Activated T-cell treated with anti-CD3 and anti-CD28 coated beads, Interleukin-2, amount 50 U/mL, for 4 hours (primary cell): Measurements from ENCODE around the gene SLAMF8. TPM values are rescaled to one million over a fixed set of nuclear protein-coding genes. Genes with fewer than 3 reads are reported as not detected.

Source experiments
- ATAC-seq, 2 donors: fragments of 200-7000 bp; cut with Tn5 transposase; one replicate each; pipeline ENCODE4 v1.10.0; 2021
- DNase-seq: peaks from one replicate; pipeline ENCODE4 v3.0.0-alpha.2; 2020
- H3K27me3 Mint-ChIP-seq: one replicate; pipeline ENCODE4 v1.8.0; 2021; ENCODE audit warnings: low read depth, mixed read lengths
- H3K36me3 Mint-ChIP-seq: one replicate; pipeline ENCODE4 v1.8.0; 2022; ENCODE audit warnings: mixed read lengths; ENCODE audit not compliant: insufficient read depth
- H3K4me1 Mint-ChIP-seq: one replicate; pipeline ENCODE4 v1.8.0; 2021; ENCODE audit warnings: low read depth, mixed read lengths
- H3K4me3 Mint-ChIP-seq: one replicate; pipeline ENCODE4 v1.8.0; 2021; ENCODE audit warnings: mild to moderate bottlenecking, moderate library complexity, mixed read lengths
- H3K9me3 Mint-ChIP-seq: one replicate; pipeline ENCODE4 v1.8.0; 2021; ENCODE audit warnings: mixed read lengths
- total RNA-seq, 3 donors: library from RNA; stranded (reverse); gene quantifications; one replicate each; pipeline ENCODE4 v1.2.1, GENCODE V29; 2021

Gene SLAMF8
- total RNA-seq, 3 donors from 2014 or later, result 0.98 to 1.3 (median 1.2) TPM

DNA sequence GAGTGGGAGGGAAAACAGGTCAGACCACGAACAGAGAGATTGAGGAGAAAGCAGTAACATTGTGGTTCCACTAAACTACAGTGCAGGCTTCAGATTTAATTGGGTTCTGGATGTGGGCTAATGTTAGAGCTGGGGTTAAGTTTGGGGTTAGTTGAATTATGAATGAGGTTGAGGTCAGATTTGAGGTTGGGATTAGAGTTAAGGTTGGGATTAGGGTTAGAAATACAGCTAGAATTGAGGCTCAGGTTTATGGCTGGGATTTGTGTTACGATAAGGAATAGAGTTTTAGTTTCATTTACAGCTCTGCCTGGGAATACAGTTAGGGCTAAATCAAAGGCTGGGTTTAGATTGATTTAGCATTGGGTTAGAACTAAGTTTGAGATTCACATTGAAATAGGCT lies 37.6 kb downstream of the SLAMF8 start:
- Mint-ChIP-seq H3K36me3 (no peaks in the 10 kb centered on the region), H3K4me1 (peaks cover 11% of the 10 kb centered on the region), H3K4me3 (no peak overlapping the region), H3K9me3 (no peaks in the 10 kb centered on the region), H3K27me3 (no peaks in the 10 kb centered on the region)
- no peak for DNase-seq
- no peak for ATAC-seq

DNA sequence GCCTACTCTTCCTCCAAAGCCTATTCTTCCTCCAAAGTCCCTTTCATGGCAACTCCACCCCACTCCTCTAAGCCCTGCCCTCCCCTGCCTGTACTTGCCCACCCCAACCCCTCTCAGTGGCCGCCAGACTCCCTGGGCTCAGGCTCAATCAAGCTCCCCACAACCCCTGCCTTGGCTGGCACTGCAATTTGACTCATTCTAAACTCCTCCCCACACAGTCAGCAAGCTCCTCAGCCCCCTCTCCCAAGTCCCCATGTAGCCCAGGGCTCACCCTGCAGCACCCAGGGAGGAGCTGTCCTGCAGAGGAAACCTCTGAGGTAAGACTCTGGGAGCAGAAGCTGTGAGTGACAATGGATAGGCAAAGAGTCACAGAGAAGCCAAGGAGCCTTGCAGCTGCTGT lies 39.4 kb downstream of the SLAMF8 start:
- Mint-ChIP-seq H3K36me3 (no peaks in the 10 kb centered on the region), H3K9me3 (no peaks in the 10 kb centered on the region), H3K4me3 (no peak overlapping the region), H3K4me1 (peaks cover 11% of the 10 kb centered on the region), H3K27me3 (no peaks in the 10 kb centered on the region)
- ATAC-seq (no peak), DNase-seq (no peak)

DNA sequence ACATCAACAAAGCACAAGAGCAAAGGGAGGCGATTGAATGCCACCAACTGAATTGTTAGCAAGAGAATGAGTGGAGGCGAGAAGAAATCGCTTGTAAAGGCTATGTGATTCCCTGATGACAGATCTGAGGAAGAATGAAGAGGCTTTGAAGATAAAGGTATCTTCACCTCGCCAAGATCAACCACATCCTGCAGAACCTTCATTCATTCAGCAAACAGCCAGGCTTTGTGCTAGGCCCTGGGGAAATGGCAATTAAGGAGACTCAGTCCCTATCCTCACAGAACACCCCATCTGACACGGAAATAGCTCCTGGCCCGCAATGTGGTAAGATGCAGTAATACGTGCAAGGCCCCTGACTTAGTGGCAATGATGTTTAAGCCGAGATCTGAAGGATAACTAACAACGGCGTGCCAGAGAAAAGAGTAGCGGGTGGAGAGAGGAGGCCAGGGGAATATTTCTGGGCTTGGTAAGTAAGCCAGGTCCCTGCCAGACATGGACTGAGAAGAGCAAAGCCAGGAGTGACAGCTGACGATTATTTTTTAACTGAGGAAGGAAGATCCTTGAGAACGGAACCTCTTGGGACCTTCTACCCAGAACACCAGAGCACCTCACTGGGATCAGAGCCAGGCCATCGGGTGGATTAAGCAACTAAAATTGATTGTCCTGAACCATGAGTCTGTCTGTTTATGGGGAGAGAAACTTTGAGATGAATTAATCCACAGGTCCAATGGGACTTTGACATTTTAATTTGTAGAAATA lies 40.4 kb downstream of the SLAMF8 start:
- DNase-seq (no peak), ATAC-seq (no peak)
- peaks cover 11% of the 10 kb centered on the region for H3K4me1 Mint-ChIP-seq
- H3K36me3 Mint-ChIP-seq, result peaks cover 3% of the 10 kb centered on the region
- H3K27me3 Mint-ChIP-seq, result no peaks in the 10 kb centered on the region
- H3K9me3 Mint-ChIP-seq, result no peaks in the 10 kb centered on the region
- no peak overlapping the region for H3K4me3 Mint-ChIP-seq

DNA sequence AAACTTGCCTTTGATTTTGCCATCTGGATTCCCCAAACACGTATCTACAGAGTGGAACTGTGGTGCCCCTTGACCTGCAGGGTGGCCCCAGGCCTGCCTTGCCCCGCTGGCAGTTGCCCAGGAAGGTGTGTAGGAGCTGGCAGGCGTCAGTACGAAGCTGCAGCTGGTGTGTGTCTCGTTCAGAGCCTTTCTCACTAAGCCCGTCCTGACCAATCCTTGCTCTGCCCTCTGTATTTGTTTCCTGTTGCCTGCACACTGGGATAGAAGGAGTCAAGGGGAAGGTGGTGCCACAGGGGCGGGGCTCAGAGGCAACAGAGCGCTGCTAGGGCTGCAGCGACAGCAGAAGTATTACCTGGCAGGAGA lies 41.0 kb downstream of the SLAMF8 start:
- H3K4me3 Mint-ChIP-seq, result no peak overlapping the region
- H3K9me3 Mint-ChIP-seq, result no peaks in the 10 kb centered on the region
- H3K36me3 Mint-ChIP-seq, result peaks cover 3% of the 10 kb centered on the region
- H3K27me3 Mint-ChIP-seq, result no peaks in the 10 kb centered on the region
- peaks cover 11% of the 10 kb centered on the region for H3K4me1 Mint-ChIP-seq
- no peak for ATAC-seq
- DNase-seq, result no peak

DNA sequence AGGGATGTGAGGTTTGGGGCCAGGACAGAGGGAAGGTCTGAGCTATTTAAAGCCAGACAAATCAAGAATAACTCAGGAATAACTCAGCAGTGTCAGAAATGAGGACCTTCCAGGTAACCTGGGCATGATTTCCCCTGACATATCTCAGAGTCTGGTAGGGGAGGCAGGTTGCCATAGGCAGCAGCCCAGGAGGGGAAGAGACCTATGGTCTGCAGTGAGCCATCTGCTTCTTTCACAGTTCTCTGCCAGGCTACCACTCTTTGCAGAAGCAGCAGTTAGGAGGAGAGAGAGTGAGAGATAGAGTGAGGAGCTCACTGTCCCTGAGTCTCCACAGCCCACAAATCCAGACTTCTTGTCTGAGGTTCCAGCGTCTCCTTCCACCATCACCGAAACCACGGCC lies 42.1 kb downstream of the SLAMF8 start:
- H3K27me3 Mint-ChIP-seq, result no peaks in the 10 kb centered on the region
- ATAC-seq (no peak), DNase-seq (no peak)
- H3K4me1 Mint-ChIP-seq, result peaks cover 11% of the 10 kb centered on the region
- no peaks in the 10 kb centered on the region for H3K9me3 Mint-ChIP-seq
- peaks cover 3% of the 10 kb centered on the region for H3K36me3 Mint-ChIP-seq
- H3K4me3 Mint-ChIP-seq, result no peak overlapping the region

DNA sequence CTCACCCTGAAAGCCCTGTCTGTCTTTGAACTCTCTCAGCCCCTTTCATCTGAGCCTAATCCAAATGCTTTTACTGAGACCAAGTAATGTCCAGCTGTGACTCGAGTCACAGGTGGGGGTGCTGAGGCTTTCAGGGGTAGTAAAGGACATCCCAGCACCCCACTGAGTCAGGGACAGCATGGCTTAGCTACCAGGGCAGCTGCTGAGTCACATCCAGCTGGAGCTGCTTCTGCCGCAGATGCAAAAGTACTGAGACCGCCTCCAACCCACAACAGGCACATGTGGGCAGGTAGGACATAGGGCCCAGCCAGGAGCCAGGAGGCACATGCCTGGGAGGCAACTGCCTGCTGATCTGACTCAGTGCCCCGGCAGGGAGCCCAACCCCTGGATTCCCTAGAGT lies 42.5 kb downstream of the SLAMF8 start:
- Mint-ChIP-seq H3K4me1 (peaks cover 11% of the 10 kb centered on the region), H3K9me3 (no peaks in the 10 kb centered on the region), H3K36me3 (peaks cover 4% of the 10 kb centered on the region), H3K4me3 (no peak overlapping the region), H3K27me3 (peaks cover 1% of the 10 kb centered on the region)
- DNase-seq (no peak), ATAC-seq (peak; percentile 43 to 50)

DNA sequence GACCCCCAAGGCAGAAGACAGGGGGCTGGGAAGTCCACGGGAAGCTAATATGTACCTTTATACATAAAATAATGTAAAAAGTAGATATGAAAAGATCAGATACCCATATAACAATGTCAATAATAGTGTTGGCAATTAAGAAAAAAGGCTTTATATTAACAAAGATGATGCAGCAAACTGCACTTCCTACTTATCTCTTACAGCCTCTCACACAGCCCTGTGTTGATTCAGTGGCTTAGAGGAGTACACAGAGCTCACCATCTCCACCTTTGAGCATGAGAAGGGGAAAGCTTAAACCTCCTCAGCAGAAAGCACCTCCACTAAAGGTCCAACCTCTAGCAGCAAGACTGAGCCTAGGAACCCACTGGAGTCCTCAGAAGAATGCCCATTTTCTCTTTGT lies 42.9 kb downstream of the SLAMF8 start:
- Mint-ChIP-seq H3K36me3 (peaks cover 5% of the 10 kb centered on the region), H3K9me3 (no peaks in the 10 kb centered on the region), H3K27me3 (peaks cover 4% of the 10 kb centered on the region), H3K4me1 (peaks cover 11% of the 10 kb centered on the region), H3K4me3 (no peak overlapping the region)
- DNase-seq (no peak), ATAC-seq (no peak)

DNA sequence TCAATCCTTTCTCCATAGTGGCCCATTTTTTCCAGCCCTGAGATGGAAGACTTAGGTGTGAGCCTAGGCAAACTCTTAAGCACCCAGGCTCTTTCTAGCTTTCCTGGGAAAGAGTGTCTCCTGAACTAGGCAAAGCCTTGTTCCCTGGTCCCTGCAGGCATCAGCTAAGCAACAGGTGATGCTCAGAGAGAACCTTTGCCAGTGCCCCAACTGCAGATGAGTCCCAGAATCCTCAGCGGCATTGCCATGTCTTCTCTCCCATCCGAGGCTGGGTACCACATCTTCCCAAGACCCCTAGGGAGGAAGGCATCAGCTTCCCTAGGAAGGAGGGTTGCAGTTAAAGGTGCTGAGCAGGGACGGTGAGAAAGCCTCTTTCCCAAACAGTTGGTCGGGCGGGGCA lies 44.0 kb downstream of the SLAMF8 start:
- no peaks in the 10 kb centered on the region for H3K9me3 Mint-ChIP-seq
- H3K27me3 Mint-ChIP-seq, result peaks cover 4% of the 10 kb centered on the region
- peaks cover 5% of the 10 kb centered on the region for H3K36me3 Mint-ChIP-seq
- DNase-seq (no peak), ATAC-seq (no peak)
- no peak overlapping the region for H3K4me3 Mint-ChIP-seq
- peaks cover 11% of the 10 kb centered on the region for H3K4me1 Mint-ChIP-seq

DNA sequence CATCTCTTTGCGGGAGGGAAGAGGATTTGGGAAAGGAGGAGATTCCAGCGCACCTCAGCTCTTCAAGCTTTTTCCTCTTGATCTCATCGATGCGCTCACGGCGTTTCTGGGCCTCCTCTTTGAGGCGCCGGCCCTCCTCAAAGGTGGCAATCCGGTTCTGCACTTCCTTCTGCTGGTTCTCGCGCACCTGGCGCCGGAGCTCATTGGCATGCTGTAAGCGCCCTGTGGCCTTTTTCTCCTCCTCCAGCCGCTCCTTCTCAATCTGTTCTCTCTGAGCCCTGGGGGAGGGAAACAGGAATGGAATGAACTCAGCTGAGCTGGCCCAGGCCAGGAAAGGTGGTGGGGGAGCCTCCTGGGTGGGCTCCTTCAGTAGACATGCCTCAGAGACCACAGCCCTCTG lies 46.2 kb downstream of the SLAMF8 start:
- H3K9me3 Mint-ChIP-seq, result no peaks in the 10 kb centered on the region
- H3K4me3 Mint-ChIP-seq, result no peak overlapping the region
- DNase-seq (no peak), ATAC-seq (no peak)
- peaks cover 5% of the 10 kb centered on the region for H3K36me3 Mint-ChIP-seq
- H3K4me1 Mint-ChIP-seq, result no peaks in the 10 kb centered on the region
- H3K27me3 Mint-ChIP-seq, result peaks cover 4% of the 10 kb centered on the region

DNA sequence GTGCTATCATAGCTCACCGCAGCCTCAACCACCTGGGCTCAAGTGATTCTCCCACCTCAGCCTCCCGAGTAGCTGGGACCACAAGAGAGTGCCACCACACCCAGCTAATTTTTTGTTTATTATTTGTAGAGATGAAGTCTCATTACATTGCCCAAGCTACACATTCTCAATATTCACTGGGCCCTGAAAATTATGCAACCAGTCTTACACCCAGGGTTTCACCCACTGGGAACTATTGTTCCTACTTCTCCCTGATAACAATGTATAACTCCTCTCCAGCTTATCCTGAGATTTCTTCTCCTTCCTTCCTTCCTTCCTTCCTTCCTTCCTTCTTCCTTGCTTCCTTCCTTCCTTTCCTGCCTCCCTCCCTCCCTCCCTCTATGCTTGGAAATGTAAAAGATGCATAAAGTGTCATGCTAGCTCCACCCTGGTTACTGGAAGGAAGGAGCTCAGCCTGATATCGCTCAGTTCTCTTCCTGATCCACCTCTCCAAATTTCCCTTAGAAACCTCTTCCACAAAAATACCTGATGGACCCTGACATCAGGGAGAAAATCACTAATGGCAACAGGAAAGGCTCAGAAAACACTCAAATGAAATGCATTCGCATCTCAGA lies 47.0 kb downstream of the SLAMF8 start:
- Mint-ChIP-seq H3K9me3 (no peaks in the 10 kb centered on the region), H3K27me3 (peaks cover 4% of the 10 kb centered on the region), H3K4me3 (no peak overlapping the region), H3K36me3 (peaks cover 5% of the 10 kb centered on the region), H3K4me1 (no peaks in the 10 kb centered on the region)
- no peak for DNase-seq
- no peak for ATAC-seq

DNA sequence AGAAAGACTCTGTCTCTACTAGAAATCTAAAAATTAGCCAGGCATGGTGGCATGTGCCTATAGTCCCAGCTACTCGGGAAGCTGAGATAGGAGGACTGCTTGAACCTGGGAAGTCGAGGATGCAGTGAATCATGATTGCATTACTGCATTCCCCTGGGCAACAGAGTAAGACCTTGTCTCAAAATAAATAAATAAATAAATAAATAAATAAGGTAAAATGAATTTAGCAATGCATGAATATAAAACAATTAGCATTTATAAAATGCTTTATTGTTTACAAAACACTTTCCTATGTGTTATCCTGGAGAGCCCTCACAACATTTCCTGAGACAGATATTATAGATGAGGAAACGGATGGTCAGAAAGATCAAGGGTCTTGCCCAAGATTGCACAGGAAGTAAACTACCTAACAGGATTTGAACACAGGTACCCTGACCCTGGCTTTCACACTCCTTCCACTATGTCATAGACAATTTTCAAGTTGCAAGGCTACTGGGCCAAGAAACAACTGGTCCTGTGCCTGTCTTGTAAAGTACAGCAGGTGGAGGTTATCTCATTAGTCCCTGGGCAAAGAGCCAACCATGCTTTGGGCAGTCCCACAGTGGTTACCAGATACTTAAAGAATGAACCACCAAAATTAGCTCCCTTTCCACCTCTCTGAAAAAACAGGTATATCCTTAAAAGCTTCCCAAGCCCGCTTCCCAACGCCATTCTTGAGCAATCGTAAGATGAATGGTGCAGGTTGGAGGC lies 51.2 kb downstream of the SLAMF8 start:
- H3K9me3 Mint-ChIP-seq, result no peaks in the 10 kb centered on the region
- peaks cover 2% of the 10 kb centered on the region for H3K36me3 Mint-ChIP-seq
- DNase-seq, result no peak
- H3K27me3 Mint-ChIP-seq, result peaks cover 6% of the 10 kb centered on the region
- H3K4me3 Mint-ChIP-seq, result no peak overlapping the region
- H3K4me1 Mint-ChIP-seq, result no peaks in the 10 kb centered on the region
- no peak for ATAC-seq

DNA sequence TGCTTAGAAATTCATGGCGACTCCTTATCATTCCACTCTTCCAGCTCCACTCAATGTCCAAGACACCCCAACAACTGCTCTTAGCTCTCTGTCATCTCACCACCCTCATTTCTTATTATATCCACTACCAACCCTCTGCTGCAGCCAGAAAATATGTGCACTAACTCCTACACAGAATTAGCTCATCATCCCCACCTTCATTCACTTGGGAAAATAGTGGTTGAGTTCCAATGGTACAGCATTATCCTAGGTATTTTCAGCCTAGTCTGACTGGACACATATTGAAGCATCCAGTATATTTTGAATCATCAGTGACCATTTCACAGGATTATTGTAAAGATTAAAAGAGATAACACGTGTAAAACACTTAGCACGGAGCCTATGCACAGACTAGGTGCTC lies 52.5 kb downstream of the SLAMF8 start:
- H3K36me3 Mint-ChIP-seq, result peaks cover 1% of the 10 kb centered on the region
- no peaks in the 10 kb centered on the region for H3K9me3 Mint-ChIP-seq
- H3K4me1 Mint-ChIP-seq, result no peaks in the 10 kb centered on the region
- H3K4me3 Mint-ChIP-seq, result no peak overlapping the region
- H3K27me3 Mint-ChIP-seq, result peaks cover 5% of the 10 kb centered on the region
- ATAC-seq, result no peak
- no peak for DNase-seq

DNA sequence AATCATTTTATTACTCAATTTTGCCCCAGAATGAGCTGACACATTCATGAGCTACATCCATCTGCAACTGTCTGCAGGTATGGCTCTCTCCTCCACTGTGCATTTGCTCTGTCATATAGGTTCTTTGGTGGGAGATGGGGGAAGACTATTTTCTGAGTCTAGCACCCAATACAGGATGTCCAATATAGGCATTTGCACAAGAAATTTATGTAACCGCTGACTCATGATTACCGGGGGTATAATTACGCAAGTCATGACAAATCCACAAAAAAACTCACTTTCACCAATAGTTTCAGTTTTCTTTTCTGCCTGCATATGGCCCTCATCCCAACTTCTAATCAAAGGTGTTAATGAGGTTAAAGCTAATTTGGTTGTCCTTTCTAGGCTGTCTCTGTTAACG lies 53.3 kb downstream of the SLAMF8 start:
- no peak for ATAC-seq
- H3K36me3 Mint-ChIP-seq, result no peaks in the 10 kb centered on the region
- peaks cover 2% of the 10 kb centered on the region for H3K27me3 Mint-ChIP-seq
- DNase-seq, result no peak
- no peaks in the 10 kb centered on the region for H3K4me1 Mint-ChIP-seq
- H3K4me3 Mint-ChIP-seq, result no peak overlapping the region
- no peaks in the 10 kb centered on the region for H3K9me3 Mint-ChIP-seq

DNA sequence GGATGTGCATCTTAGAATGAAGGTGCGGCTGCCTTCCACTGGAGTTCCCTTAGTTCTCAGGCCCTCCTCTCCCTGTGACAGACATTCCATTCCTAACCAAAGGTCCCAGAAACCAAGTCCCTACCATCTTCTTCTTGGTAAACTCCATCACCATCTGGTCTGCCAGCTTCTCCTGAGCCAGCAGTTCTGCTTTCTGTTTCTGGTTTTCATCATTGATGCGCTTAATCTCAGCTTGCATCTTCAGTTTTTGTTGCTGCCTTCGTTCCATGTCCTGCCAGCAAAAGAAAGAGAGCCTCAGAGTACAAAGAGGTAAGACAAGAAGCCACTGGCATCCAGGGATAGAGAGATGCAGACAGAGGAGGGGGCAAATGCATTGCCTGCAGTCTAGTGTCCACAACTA lies 53.8 kb downstream of the SLAMF8 start:
- H3K36me3 Mint-ChIP-seq, result no peaks in the 10 kb centered on the region
- DNase-seq (no peak), ATAC-seq (no peak)
- H3K4me3 Mint-ChIP-seq, result no peak overlapping the region
- peaks cover 2% of the 10 kb centered on the region for H3K27me3 Mint-ChIP-seq
- no peaks in the 10 kb centered on the region for H3K4me1 Mint-ChIP-seq
- H3K9me3 Mint-ChIP-seq, result no peaks in the 10 kb centered on the region
